Stimulated activated CD4-positive, alpha-beta T cell treated with anti-CD3 and anti-CD28 coated beads, Interleukin-1b, Interleukin-23, amount 100 ng/mL, for 48 hours (primary cell): ENCODE data around the gene FZD4.

Experiments used
- DNase-seq: peaks from one replicate; pipeline ENCODE4 v3.0.0-alpha.2; 2020

Gene FZD4

GRCh38 chr11:86904001-86904400 is 51.2 kb downstream of the FZD4 start:
- DNase-seq: no peak

- no peak for DNase-seq
Observed at GRCh38 chr11:86902345-86902744, 52.9 kb downstream of the FZD4 start.

- DNase-seq: no peak
Observed at GRCh38 chr11:86901599-86901998, 53.6 kb downstream of the FZD4 start.

- no peak for DNase-seq
Observed at GRCh38 chr11:86900162-86900561, 55.0 kb downstream of the FZD4 start.

- no peak for DNase-seq
Observed at GRCh38 chr11:86898689-86899088, 56.5 kb downstream of the FZD4 start.

- DNase-seq: no peak
Observed at GRCh38 chr11:86896441-86896841, 58.8 kb downstream of the FZD4 start.
